ENCODE data around the gene RUNX1.
"Not testable (repeated sequence)": the region's sequence is repeated elsewhere in the genome, so short reads cannot be mapped to it uniquely, and the experiment has no call there.

RUNX1 gene

GRCh38 chr21:34951868-34952267 is 97.2 kb downstream of the RUNX1 start:
- in situ Hi-C loops (cut with MboI; ENCODE audit: low sequenced_read_pairs): not testable (repeated sequence)

- in situ Hi-C loops (cut with MboI; ENCODE audit: low sequenced_read_pairs): no loop called here
Observed at GRCh38 chr21:34950980-34951379, 98.1 kb downstream of the RUNX1 start.

GRCh38 chr21:34949499-34949898 is 99.6 kb downstream of the RUNX1 start:
- in situ Hi-C loops (cut with MboI; ENCODE audit: low sequenced_read_pairs): no loop called here

- in situ Hi-C loops (cut with MboI; ENCODE audit: low sequenced_read_pairs): no loop called here
Observed at GRCh38 chr21:34949030-34949429, 100.1 kb downstream of the RUNX1 start.

- in situ Hi-C loops (cut with MboI; ENCODE audit: low sequenced_read_pairs): no loop called here
Observed at GRCh38 chr21:34948157-34948556, 100.9 kb downstream of the RUNX1 start.

GRCh38 chr21:34946916-34947534 is 102.1 kb downstream of the RUNX1 start:
- in situ Hi-C loops (cut with MboI; ENCODE audit: low sequenced_read_pairs): no loop called here

GRCh38 chr21:34946385-34946840 is 102.7 kb downstream of the RUNX1 start:
- in situ Hi-C loops (cut with MboI; ENCODE audit: low sequenced_read_pairs): no loop called here

GRCh38 chr21:34945288-34945687 is 103.8 kb downstream of the RUNX1 start:
- in situ Hi-C loops (cut with MboI; ENCODE audit: low sequenced_read_pairs): no loop called here

- in situ Hi-C loops (cut with MboI; ENCODE audit: low sequenced_read_pairs): no loop called here
Observed at GRCh38 chr21:34944015-34944755, 104.9 kb downstream of the RUNX1 start.

- in situ Hi-C loops (cut with MboI; ENCODE audit: low sequenced_read_pairs): no loop called here
Observed at GRCh38 chr21:34942911-34943310, 106.2 kb downstream of the RUNX1 start.

- in situ Hi-C loops (cut with MboI; ENCODE audit: low sequenced_read_pairs): no loop called here
Observed at GRCh38 chr21:34941162-34941561, 107.9 kb downstream of the RUNX1 start.

- in situ Hi-C loops (cut with MboI; ENCODE audit: low sequenced_read_pairs): no loop called here
Observed at GRCh38 chr21:34939673-34940331, 109.3 kb downstream of the RUNX1 start.

GRCh38 chr21:34938089-34938764 is 110.9 kb downstream of the RUNX1 start:
- in situ Hi-C loops (cut with MboI; ENCODE audit: low sequenced_read_pairs): no loop called here

GRCh38 chr21:34936883-34937563 is 112.1 kb downstream of the RUNX1 start:
- in situ Hi-C loops (cut with MboI; ENCODE audit: low sequenced_read_pairs): no loop called here

GRCh38 chr21:34936371-34936789 is 112.7 kb downstream of the RUNX1 start:
- in situ Hi-C loops (cut with MboI; ENCODE audit: low sequenced_read_pairs): no loop called here

GRCh38 chr21:34935898-34936297 is 113.2 kb downstream of the RUNX1 start:
- in situ Hi-C loops (cut with MboI; ENCODE audit: low sequenced_read_pairs): no loop called here

- in situ Hi-C loops (cut with MboI; ENCODE audit: low sequenced_read_pairs): no loop called here
Observed at GRCh38 chr21:34935452-34935851, 113.7 kb downstream of the RUNX1 start.

- in situ Hi-C loops (cut with MboI; ENCODE audit: low sequenced_read_pairs): no loop called here
Observed at GRCh38 chr21:34934350-34934749, 114.8 kb downstream of the RUNX1 start.

GRCh38 chr21:34933609-34934335 is 115.3 kb downstream of the RUNX1 start:
- in situ Hi-C loops (cut with MboI; ENCODE audit: low sequenced_read_pairs): no loop called here

- in situ Hi-C loops (cut with MboI; ENCODE audit: low sequenced_read_pairs): no loop called here
Observed at GRCh38 chr21:34932233-34932632, 116.9 kb downstream of the RUNX1 start.
